Muscle layer of duodenum (tissue), 2 donors: ENCODE results near the gene COG1.
"Not testable (repeated sequence)": the region's sequence is repeated elsewhere in the genome, so short reads cannot be mapped to it uniquely, and the experiment has no call there.

ENCODE experiments used
- H3K27ac ChIP-seq: one replicate; pipeline ENCODE4 v1.7.0; 2013; ENCODE audit warnings: mild to moderate bottlenecking, low read length
- H3K27me3 ChIP-seq: one replicate; pipeline ENCODE4 v1.7.0; 2013; ENCODE audit warnings: low read depth, mild to moderate bottlenecking, control low read depth, low read length
- H3K36me3 ChIP-seq, 2 donors: one replicate each; pipeline ENCODE4 v1.7.0; 2013; ENCODE audit warnings: low read length in 2 of 2, control low read depth in 1 of 2, mild to moderate bottlenecking in 1 of 2; ENCODE audit not compliant: insufficient read depth in 2 of 2, control insufficient read depth in 1 of 2
- H3K4me1 ChIP-seq, 2 donors: one replicate each; pipeline ENCODE4 v1.7.0; 2013; ENCODE audit warnings: low read length in 2 of 2, mild to moderate bottlenecking in 2 of 2, control low read depth in 1 of 2, moderate library complexity in 1 of 2; ENCODE audit not compliant: insufficient read depth in 2 of 2, control insufficient read depth in 1 of 2
- H3K4me3 ChIP-seq, 2 donors: one replicate each; pipeline ENCODE4 v1.7.0; 2013; ENCODE audit warnings: low read length in 2 of 2, low read depth in 1 of 2, mild to moderate bottlenecking in 1 of 2
- H3K9me3 ChIP-seq, 2 donors: one replicate each; pipeline ENCODE4 v1.7.0; 2013; ENCODE audit warnings: low read length in 2 of 2, control low read depth in 1 of 2, mild to moderate bottlenecking in 1 of 2; ENCODE audit not compliant: control insufficient read depth in 1 of 2
- donor health status: healthy.

COG1 gene, protein sequence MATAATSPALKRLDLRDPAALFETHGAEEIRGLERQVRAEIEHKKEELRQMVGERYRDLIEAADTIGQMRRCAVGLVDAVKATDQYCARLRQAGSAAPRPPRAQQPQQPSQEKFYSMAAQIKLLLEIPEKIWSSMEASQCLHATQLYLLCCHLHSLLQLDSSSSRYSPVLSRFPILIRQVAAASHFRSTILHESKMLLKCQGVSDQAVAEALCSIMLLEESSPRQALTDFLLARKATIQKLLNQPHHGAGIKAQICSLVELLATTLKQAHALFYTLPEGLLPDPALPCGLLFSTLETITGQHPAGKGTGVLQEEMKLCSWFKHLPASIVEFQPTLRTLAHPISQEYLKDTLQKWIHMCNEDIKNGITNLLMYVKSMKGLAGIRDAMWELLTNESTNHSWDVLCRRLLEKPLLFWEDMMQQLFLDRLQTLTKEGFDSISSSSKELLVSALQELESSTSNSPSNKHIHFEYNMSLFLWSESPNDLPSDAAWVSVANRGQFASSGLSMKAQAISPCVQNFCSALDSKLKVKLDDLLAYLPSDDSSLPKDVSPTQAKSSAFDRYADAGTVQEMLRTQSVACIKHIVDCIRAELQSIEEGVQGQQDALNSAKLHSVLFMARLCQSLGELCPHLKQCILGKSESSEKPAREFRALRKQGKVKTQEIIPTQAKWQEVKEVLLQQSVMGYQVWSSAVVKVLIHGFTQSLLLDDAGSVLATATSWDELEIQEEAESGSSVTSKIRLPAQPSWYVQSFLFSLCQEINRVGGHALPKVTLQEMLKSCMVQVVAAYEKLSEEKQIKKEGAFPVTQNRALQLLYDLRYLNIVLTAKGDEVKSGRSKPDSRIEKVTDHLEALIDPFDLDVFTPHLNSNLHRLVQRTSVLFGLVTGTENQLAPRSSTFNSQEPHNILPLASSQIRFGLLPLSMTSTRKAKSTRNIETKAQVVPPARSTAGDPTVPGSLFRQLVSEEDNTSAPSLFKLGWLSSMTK

GRCh38 chr17:73192894-73193701 lies at the start of gene COG1:
TSS of gene COG1 (plus strand) at chr17:73193055. CDS start at chr17:73193070, 15 bp downstream.
- Histone ChIP-seq H3K4me3 (peak within 1 kb of the TSS; percentile 78 to 94), H3K27me3 (no peaks in the 10 kb centered on the region), H3K36me3 (peaks cover 15 to 16% of the 10 kb centered on the region in 2 donors), H3K4me1 (peaks cover 0 to 20% of the 10 kb centered on the region in 2 donors), H3K9me3 (no peaks in the 10 kb centered on the region), H3K27ac (peak within 1 kb of the TSS; percentile 67)

DNA sequence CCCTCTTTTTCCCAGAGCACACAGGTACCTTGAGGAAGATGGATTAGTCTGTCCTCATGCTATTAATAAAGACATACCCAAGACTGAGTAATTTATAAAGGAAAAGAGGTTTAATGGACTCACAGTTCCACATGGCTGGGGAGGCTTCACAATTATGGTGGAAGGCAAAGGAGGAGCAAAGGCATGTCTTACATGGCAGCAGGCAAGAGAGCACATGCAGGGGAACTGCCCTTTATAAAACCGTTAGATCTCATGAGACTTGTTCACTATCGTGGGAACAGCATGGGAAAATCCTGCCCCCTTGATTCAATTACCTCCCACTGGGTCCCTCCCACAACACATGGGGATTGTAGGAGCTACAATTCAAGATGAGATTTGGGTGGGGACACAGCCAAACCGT lies 48.6 kb upstream of the COG1 start:
- H3K36me3 ChIP-seq, H3K27ac ChIP-seq, H3K4me3 ChIP-seq, H3K4me1 ChIP-seq, H3K27me3 ChIP-seq: not testable (repeated sequence)
- H3K9me3 ChIP-seq, result peaks cover 9 to 11% of the 10 kb centered on the region in 2 donors

DNA sequence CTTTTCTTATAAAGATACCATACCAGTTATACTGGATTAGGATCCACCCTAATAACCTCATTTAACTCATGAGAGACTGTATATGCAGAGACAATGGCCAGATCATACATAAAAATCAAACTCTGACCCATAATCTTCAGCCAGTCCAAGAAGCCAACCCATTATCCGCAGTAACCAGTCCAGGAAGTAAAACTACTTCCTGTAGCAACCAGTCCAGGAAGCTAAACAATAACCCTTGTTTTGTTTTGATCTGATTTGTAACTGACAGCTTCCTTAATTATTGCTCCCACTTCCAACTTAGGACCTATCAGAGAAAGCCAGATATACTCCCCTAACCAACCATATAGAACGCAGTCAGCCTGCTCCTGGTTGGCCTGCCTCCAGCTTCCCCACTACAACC lies 47.2 kb upstream of the COG1 start:
- H3K4me1 ChIP-seq, result no peaks in the 10 kb centered on the region
- no peaks in the 10 kb centered on the region for H3K36me3 ChIP-seq
- no peaks in the 10 kb centered on the region for H3K27me3 ChIP-seq
- H3K27ac ChIP-seq, result no peak overlapping the region
- no peak overlapping the region for H3K4me3 ChIP-seq
- H3K9me3 ChIP-seq, result peaks cover 9 to 11% of the 10 kb centered on the region in 2 donors

DNA sequence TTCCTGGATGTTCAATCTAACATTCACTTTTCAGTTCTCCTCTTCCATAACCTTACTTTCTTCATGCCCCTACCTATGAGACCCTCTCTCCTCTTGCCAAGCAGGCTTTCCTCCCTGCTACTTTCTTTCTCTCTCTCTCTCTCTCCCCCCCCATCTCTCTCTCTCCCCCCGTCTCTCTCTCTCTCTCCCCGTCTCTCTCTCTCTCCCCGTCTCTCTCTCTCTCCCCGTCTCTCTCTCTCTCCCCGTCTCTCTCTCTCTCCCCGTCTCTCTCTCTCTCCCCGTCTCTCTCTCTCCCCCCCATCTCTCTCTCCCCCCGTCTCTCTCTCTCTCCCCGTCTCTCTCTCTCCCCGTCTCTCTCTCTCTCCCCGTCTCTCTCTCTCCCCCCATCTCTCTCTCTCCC lies 45.1 kb upstream of the COG1 start:
- H3K36me3 ChIP-seq, H3K4me3 ChIP-seq, H3K4me1 ChIP-seq, H3K27me3 ChIP-seq, H3K27ac ChIP-seq: not testable (repeated sequence)
- peaks cover 9 to 11% of the 10 kb centered on the region in 2 donors for H3K9me3 ChIP-seq

DNA sequence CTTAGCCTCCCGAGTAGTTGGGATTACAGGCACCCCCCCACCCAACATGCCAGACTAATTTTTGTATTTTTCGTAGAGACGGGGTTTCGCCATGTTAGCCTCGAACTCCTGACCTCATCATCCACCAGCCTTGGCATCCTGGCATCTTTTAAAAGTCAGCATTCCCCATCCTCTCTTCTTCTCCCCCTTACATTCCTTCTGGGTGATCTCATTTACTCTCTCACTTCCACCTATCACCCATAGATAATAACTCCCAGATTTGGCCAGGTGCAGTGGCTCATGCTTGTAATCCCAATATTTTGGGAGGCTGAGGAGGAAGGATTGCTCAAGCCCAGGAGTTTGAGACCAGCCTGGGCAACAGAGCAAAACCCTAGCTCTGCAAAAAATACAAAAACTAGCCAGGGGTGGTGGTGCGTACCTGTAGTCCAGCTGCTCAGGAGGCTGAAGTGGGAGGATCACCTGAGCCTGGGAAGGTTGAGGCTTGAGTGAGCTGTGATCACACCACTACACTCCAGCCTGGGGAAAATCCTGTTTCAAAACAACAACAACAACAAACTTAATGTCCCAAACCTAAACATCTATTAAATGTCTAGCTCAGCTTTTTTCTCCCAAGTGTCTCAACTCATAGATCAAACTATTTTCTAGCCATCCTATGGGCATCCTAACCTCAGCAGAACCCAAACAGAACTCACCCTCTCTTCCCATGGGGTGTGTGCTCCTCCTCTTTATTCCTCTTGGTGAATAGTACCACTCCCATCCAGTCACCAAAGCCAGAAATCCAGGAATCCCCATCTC lies 44.1 kb upstream of the COG1 start:
- peaks cover 9 to 11% of the 10 kb centered on the region in 2 donors for H3K9me3 ChIP-seq
- H3K4me1 ChIP-seq, result no peaks in the 10 kb centered on the region
- no peak overlapping the region for H3K27ac ChIP-seq
- no peaks in the 10 kb centered on the region for H3K27me3 ChIP-seq
- no peak overlapping the region for H3K4me3 ChIP-seq
- H3K36me3 ChIP-seq, result no peaks in the 10 kb centered on the region

GRCh38 chr17:73150622-73151300 lies 42.1 kb upstream of the COG1 start:
- H3K27ac ChIP-seq, H3K36me3 ChIP-seq, H3K4me1 ChIP-seq, H3K9me3 ChIP-seq, H3K27me3 ChIP-seq, H3K4me3 ChIP-seq: not testable (repeated sequence)

DNA sequence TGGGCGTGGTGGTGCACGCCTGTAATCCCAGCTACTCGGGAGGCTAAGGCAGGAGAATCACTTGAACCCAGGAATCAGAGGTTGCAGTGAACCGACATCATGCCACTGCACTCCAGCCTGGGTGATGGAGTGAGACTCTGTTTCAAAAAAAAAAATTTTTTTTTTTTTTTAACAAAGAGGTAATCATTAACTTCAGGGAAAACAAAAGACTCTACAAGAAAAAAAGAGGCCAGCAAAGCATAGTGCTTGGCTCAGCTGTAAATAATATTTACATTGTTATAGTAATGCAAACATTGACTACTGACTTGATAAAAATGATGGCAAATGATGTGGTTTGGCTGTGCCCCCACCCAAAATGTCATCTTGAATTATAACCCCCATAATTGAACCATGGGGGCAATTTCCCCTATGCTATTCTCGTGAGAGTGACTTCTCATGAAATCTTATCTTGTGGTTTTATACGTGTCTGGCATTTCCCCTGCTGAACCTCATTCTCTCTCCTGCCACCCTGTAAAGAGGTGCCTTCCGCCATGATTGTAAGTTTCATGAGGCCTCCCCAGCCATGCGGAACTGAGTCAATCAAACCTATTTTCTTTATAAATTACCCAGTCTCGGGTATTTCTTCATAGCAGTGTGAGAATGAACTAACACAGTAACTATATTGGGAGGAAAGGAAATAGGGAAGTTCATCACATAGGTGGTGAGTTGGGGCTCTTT lies 40.8 kb upstream of the COG1 start:
- Histone ChIP-seq H3K27ac (no peak overlapping the region), H3K4me1 (peaks cover 0 to 11% of the 10 kb centered on the region in 2 donors), H3K27me3 (no peaks in the 10 kb centered on the region)

GRCh38 chr17:73155410-73156165 lies 37.3 kb upstream of the COG1 start:
- Histone ChIP-seq H3K4me1 (peaks cover 0 to 11% of the 10 kb centered on the region in 2 donors), H3K27ac (no peak overlapping the region), H3K9me3 (no peaks in the 10 kb centered on the region), H3K36me3 (no peaks in the 10 kb centered on the region), H3K4me3 (no peak overlapping the region), H3K27me3 (no peaks in the 10 kb centered on the region)

More for the DNA sequence above, 40.8 kb upstream of the COG1 start:
- H3K9me3 ChIP-seq, result no peaks in the 10 kb centered on the region
- H3K4me3 ChIP-seq, result no peak overlapping the region
- H3K36me3 ChIP-seq, result no peaks in the 10 kb centered on the region

GRCh38 chr17:73156166-73156840 lies 36.6 kb upstream of the COG1 start:
- no peaks in the 10 kb centered on the region for H3K36me3 ChIP-seq
- H3K27ac ChIP-seq, result no peak overlapping the region
- peaks cover 0 to 11% of the 10 kb centered on the region in 2 donors for H3K4me1 ChIP-seq
- H3K4me3 ChIP-seq, result no peak overlapping the region
- no peaks in the 10 kb centered on the region for H3K9me3 ChIP-seq
- H3K27me3 ChIP-seq, result no peaks in the 10 kb centered on the region
